SIG-M5 (cell line): ENCODE measurements around the gene DCBLD2.
"Not testable (repeated sequence)": the region's sequence is repeated elsewhere in the genome, so short reads cannot be mapped to it uniquely, and the experiment has no call there.

ENCODE experiments used
- DNase-seq: peaks from one replicate; lab custom pipeline; 2025; lab: John Stamatoyannopoulos, UW

DCBLD2 gene

GRCh38 chr3:98890965-98891910 lies 10.3 kb downstream of the DCBLD2 start:
- DNase-seq = no peak

- no peak for DNase-seq
These were observed 11.2 kb downstream of the DCBLD2 start for GRCh38 chr3:98890181-98890835.

- no peak for DNase-seq
These were observed 13.8 kb downstream of the DCBLD2 start for GRCh38 chr3:98887684-98888083.

GRCh38 chr3:98886525-98886924 lies 15.0 kb downstream of the DCBLD2 start:
- no peak for DNase-seq

- DNase-seq = no peak
These were observed 15.6 kb downstream of the DCBLD2 start for GRCh38 chr3:98885851-98886250.

- DNase-seq = no peak
These were observed 16.7 kb downstream of the DCBLD2 start for GRCh38 chr3:98884675-98885371.

- DNase-seq = not testable (repeated sequence)
These were observed 18.7 kb downstream of the DCBLD2 start for GRCh38 chr3:98882614-98883333.

- no peak for DNase-seq
These were observed 24.4 kb downstream of the DCBLD2 start for GRCh38 chr3:98877132-98877531.

GRCh38 chr3:98875535-98875934 lies 26.0 kb downstream of the DCBLD2 start:
- no peak for DNase-seq

GRCh38 chr3:98874602-98875249 lies 26.8 kb downstream of the DCBLD2 start:
- DNase-seq = no peak

- no peak for DNase-seq
These were observed 32.1 kb downstream of the DCBLD2 start for GRCh38 chr3:98869391-98869790.

- DNase-seq = not testable (repeated sequence)
These were observed 43.5 kb downstream of the DCBLD2 start for GRCh38 chr3:98857971-98858370.

- not testable (repeated sequence) for DNase-seq
These were observed 44.2 kb downstream of the DCBLD2 start for GRCh38 chr3:98857258-98857657.

GRCh38 chr3:98856724-98857123 lies 44.8 kb downstream of the DCBLD2 start:
- no peak for DNase-seq

GRCh38 chr3:98855806-98856400 lies 45.6 kb downstream of the DCBLD2 start:
- no peak for DNase-seq

- no peak for DNase-seq
These were observed 53.4 kb downstream of the DCBLD2 start for GRCh38 chr3:98848108-98848507.

GRCh38 chr3:98846101-98846500 lies 55.4 kb downstream of the DCBLD2 start:
- no peak for DNase-seq

- DNase-seq = no peak
These were observed 58.1 kb downstream of the DCBLD2 start for GRCh38 chr3:98843266-98843959.

GRCh38 chr3:98839846-98840245 lies 61.6 kb downstream of the DCBLD2 start:
- DNase-seq = no peak

- DNase-seq = not testable (repeated sequence)
These were observed 70.4 kb downstream of the DCBLD2 start for GRCh38 chr3:98831060-98831459.
